Type B pancreatic cell (in vitro differentiated cells): ENCODE measurements around the gene ELL. TPM values are rescaled to one million over a fixed set of nuclear protein-coding genes. Genes with fewer than 3 reads are reported as not detected.

Experiments used
- DNase-seq: peaks from one replicate; pipeline ENCODE4 v3.0.0; 2021; ENCODE audit warnings: mixed read lengths; ENCODE audit not compliant: unreplicated experiment; ENCODE audit errors: extremely low spot score
- H3K27ac Mint-ChIP-seq: 2 replicates; pipeline ENCODE4 v1.8.0; 2021; ENCODE audit warnings: mild to moderate bottlenecking, mixed read lengths
- H3K27me3 Mint-ChIP-seq: 2 replicates; pipeline ENCODE4 v1.8.0; 2021; ENCODE audit warnings: mixed read lengths
- H3K36me3 Mint-ChIP-seq: 2 replicates; pipeline ENCODE4 v1.8.0; 2021; ENCODE audit warnings: mixed read lengths
- H3K4me1 Mint-ChIP-seq: one replicate; pipeline ENCODE4 v1.8.0; 2021; ENCODE audit warnings: mixed read lengths; ENCODE audit not compliant: unreplicated experiment
- H3K4me3 Mint-ChIP-seq: 2 replicates; pipeline ENCODE4 v1.8.0; 2021; ENCODE audit warnings: mild to moderate bottlenecking, mixed read lengths
- H3K9me3 Mint-ChIP-seq: 2 replicates; pipeline ENCODE4 v1.8.0; 2021; ENCODE audit warnings: mixed read lengths
- total RNA-seq: library from RNA; stranded (reverse); gene quantifications from 2 replicates; pipeline ENCODE4 v1.2.1, GENCODE V29; 2021; ENCODE audit warnings: low replicate concordance
- TF ChIP-seq, protein P1 (sequence below): fragments of 200-600 bp; sonication (generic); conservative IDR thresholded peaks from 2 replicates; pipeline ENCODE4 v1.5.0; 2021; ENCODE audit warnings: antibody characterized with exemption, mild to moderate bottlenecking

Gene ELL
- total RNA-seq, 1 donor from 2014 or later = 13.6 TPM

- Mint-ChIP-seq H3K4me3 (no peak overlapping the region), H3K36me3 (peaks cover 4% of the 10 kb centered on the region), H3K9me3 (no peaks in the 10 kb centered on the region), H3K27me3 (no peaks in the 10 kb centered on the region), H3K27ac (no peak overlapping the region), H3K4me1 (peaks cover 3% of the 10 kb centered on the region)
- no peak for DNase-seq
- TF ChIP-seq, protein P1, sequence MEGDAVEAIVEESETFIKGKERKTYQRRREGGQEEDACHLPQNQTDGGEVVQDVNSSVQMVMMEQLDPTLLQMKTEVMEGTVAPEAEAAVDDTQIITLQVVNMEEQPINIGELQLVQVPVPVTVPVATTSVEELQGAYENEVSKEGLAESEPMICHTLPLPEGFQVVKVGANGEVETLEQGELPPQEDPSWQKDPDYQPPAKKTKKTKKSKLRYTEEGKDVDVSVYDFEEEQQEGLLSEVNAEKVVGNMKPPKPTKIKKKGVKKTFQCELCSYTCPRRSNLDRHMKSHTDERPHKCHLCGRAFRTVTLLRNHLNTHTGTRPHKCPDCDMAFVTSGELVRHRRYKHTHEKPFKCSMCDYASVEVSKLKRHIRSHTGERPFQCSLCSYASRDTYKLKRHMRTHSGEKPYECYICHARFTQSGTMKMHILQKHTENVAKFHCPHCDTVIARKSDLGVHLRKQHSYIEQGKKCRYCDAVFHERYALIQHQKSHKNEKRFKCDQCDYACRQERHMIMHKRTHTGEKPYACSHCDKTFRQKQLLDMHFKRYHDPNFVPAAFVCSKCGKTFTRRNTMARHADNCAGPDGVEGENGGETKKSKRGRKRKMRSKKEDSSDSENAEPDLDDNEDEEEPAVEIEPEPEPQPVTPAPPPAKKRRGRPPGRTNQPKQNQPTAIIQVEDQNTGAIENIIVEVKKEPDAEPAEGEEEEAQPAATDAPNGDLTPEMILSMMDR = no peak
Observed at GRCh38 chr19:18452386-18452785, 69.5 kb downstream of the ELL start.

DNA sequence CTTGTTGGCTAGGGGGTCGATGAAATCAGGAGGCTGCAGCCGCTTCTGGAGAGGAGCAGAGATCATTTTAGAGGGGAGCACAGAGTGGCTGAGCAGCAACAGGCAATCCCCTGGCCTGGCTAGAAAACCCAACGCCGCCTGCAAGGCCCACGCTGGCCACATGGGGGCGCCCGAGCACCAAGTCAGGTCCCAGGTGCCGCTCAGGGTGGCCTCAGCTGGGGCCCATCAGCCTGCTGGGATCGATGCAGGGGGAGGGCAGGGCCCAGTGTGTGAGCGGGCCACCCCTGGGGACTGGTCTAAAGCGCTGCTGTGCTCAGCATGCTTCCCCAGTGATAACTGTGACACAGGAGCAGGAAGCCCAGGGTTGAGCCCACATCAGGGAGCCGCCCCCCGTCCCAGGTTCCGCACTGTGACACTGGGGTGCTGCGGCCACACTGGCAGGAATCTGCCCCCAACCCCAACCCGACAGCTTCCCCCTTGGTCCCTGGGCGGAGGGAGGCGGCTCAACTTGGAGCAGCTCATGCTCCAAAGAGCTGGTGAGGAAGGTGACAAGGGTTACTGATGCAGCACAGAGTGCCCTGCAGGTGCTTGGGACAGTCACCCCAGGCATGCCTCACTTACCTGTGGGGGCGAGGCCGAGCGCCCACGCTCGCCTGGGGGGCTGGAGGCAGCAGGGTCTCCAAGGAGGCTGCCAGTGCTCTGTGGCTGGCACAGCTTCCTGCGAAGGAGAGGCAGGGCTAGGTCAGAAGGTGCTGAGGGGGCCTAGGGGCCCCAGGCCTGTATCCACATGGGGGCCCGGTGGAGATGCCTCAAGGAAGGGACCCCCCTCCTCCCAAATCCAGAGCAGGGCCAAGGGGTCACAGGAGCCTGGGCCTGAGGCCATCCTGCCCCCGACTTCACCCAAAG, 70.7 kb downstream of the ELL start:
- H3K27ac Mint-ChIP-seq = no peak overlapping the region
- no peak overlapping the region for H3K4me3 Mint-ChIP-seq
- no peaks in the 10 kb centered on the region for H3K9me3 Mint-ChIP-seq
- H3K36me3 Mint-ChIP-seq = peaks cover 4% of the 10 kb centered on the region
- TF ChIP-seq, protein P1 = peak; percentile 98
- no peaks in the 10 kb centered on the region for H3K27me3 Mint-ChIP-seq
- DNase-seq = peak; percentile 94
- H3K4me1 Mint-ChIP-seq = peaks cover 7% of the 10 kb centered on the region

- H3K9me3 Mint-ChIP-seq = no peaks in the 10 kb centered on the region
- H3K27ac Mint-ChIP-seq = no peak overlapping the region
- no peaks in the 10 kb centered on the region for H3K27me3 Mint-ChIP-seq
Observed at GRCh38 chr19:18450021-18450930, 71.6 kb downstream of the ELL start.

GRCh38 chr19:18449552-18449951, 72.3 kb downstream of the ELL start:
- Mint-ChIP-seq H3K4me1 (peaks cover 7% of the 10 kb centered on the region), H3K36me3 (peaks cover 4% of the 10 kb centered on the region), H3K4me3 (no peak overlapping the region), H3K27me3 (no peaks in the 10 kb centered on the region), H3K27ac (no peak overlapping the region), H3K9me3 (no peaks in the 10 kb centered on the region)
- TF ChIP-seq, protein P1 = no peak
- no peak for DNase-seq

More at GRCh38 chr19:18450021-18450930, 71.6 kb downstream of the ELL start:
- H3K4me3 Mint-ChIP-seq = no peak overlapping the region
- TF ChIP-seq, protein P1 = no peak
- peaks cover 7% of the 10 kb centered on the region for H3K4me1 Mint-ChIP-seq
- no peak for DNase-seq
- peaks cover 4% of the 10 kb centered on the region for H3K36me3 Mint-ChIP-seq

GRCh38 chr19:18446811-18447359, 75.0 kb downstream of the ELL start:
- H3K36me3 Mint-ChIP-seq = peaks cover 5% of the 10 kb centered on the region
- H3K9me3 Mint-ChIP-seq = no peaks in the 10 kb centered on the region
- DNase-seq = no peak
- H3K27me3 Mint-ChIP-seq = no peaks in the 10 kb centered on the region
- TF ChIP-seq, protein P1 = no peak
- H3K27ac Mint-ChIP-seq = no peak overlapping the region
- no peak overlapping the region for H3K4me3 Mint-ChIP-seq
- peaks cover 12% of the 10 kb centered on the region for H3K4me1 Mint-ChIP-seq
